Testis (tissue), 3 donors: ENCODE measurements around the gene NFE2L2. TPM values are rescaled to one million over a fixed set of nuclear protein-coding genes. Genes with fewer than 3 reads are reported as not detected.

Experiments
- DNase-seq: peaks from one replicate; pipeline ENCODE4 v3.0.0-alpha.2; 2019
- H3K27ac ChIP-seq, 2 donors: fragments of 200-600 bp; sonication (generic); one replicate each; pipeline ENCODE4 v1.5.1; 2019
- H3K27me3 ChIP-seq: fragments of 200-600 bp; sonication (generic); one replicate; pipeline ENCODE4 v1.5.1; 2019
- H3K36me3 ChIP-seq: fragments of 200-600 bp; sonication (generic); one replicate; pipeline ENCODE4 v1.5.1; 2017; ENCODE audit warnings: low read depth; ENCODE audit errors: missing control alignments
- H3K4me1 ChIP-seq: fragments of 200-600 bp; sonication (generic); one replicate; pipeline ENCODE4 v1.5.1; 2019
- H3K4me3 ChIP-seq, 2 donors: fragments of 200-600 bp; sonication (generic); one replicate each; pipeline ENCODE4 v1.5.1; 2017 to 2019
- H3K9me3 ChIP-seq: fragments of 200-600 bp; sonication (generic); one replicate; pipeline ENCODE4 v1.5.1; 2017
- CTCF ChIP-seq, 3 experiments: fragments of 450-650 bp in 2 of 3; fragments of 200-600 bp in 1 of 3; sonication (generic) in 1 of 3; IDR thresholded peaks; one replicate each; pipeline ENCODE4 v1.5.1; 2016 to 2019; ENCODE audit warnings: antibody characterized with exemption in 3 of 3, mild to moderate bottlenecking in 2 of 3, moderate library complexity in 1 of 3
- POLR2A ChIP-seq: fragments of 450-650 bp; IDR thresholded peaks from one replicate; pipeline ENCODE4 v1.6.1; 2017; ENCODE audit warnings: antibody characterized with exemption, mild to moderate bottlenecking, moderate library complexity
- WGBS, 2 donors: methylation state at CpG; one replicate each; pipeline ENCODE4 v1.1.5; 2018; 5-methylcytosine and 5-hydroxymethylcytosine counted together
- intact Hi-C: fragments of 100-400 bp; cut with DNase I; formaldehyde crosslinking; loops from one replicate; pipeline ENCODE4 v1.15.1; 2023; ENCODE audit warnings: low total_unique reads
- polyA plus RNA-seq: library from polyadenylated mRNA; stranded (reverse); fragments of 350-450 nt; fragmentation: Illumina TruSeq; extraction: RNeasy Lipid Tissue Mini Kit (QIAGEN cat#74804); gene quantifications from one replicate; pipeline ENCODE4 v1.2.3, GENCODE V29; 2014; ENCODE audit warnings: low read depth, low replicate concordance; ENCODE audit not compliant: insufficient read depth
- total RNA-seq, 2 donors: library from RNA; depleted of rRNA; stranded (reverse); fragments of >200 nt; gene quantifications; one replicate each; pipeline ENCODE4 v1.2.3, GENCODE V29; 2016

NFE2L2 gene
- total and polyA plus RNA-seq, 3 donors from 2014 or later, result 72.7 to 132 (median 126) TPM

- no peak for DNase-seq
- Histone ChIP-seq H3K27me3 (no peaks in the 10 kb centered on the region), H3K36me3 (no peaks in the 10 kb centered on the region), H3K27ac (peak overlapping the region in 1 of 2 donors; percentile 23), H3K4me1 (peaks cover 12% of the 10 kb centered on the region), H3K9me3 (no peaks in the 10 kb centered on the region), H3K4me3 (no peak overlapping the region)
- 43 to 58% methylated on average over 3 of the region's 3 CpGs for WGBS, 2 donors
- no peak for TF ChIP-seq CTCF (IDR thresholded peaks at IDR 0.05)
- TF ChIP-seq POLR2A, result no peak
- intact Hi-C loops, result no loop called here
These were observed 8.9 kb upstream of the NFE2L2 start for GRCh38 chr2:177273408-177273807.

GRCh38 chr2:177272765-177273164 lies 8.2 kb upstream of the NFE2L2 start:
- DNase-seq, result no peak
- peak overlapping the region in 1 of 2 donors; percentile 23 for H3K27ac ChIP-seq
- H3K36me3 ChIP-seq, result no peaks in the 10 kb centered on the region
- TF ChIP-seq CTCF (IDR thresholded peaks at IDR 0.05), result no peak
- intact Hi-C loops, result no loop called here
- 76 to 79% methylated on average over 2 of the region's 2 CpGs for WGBS, 2 donors
- no peak overlapping the region for H3K4me3 ChIP-seq
- H3K4me1 ChIP-seq, result peaks cover 12% of the 10 kb centered on the region
- no peaks in the 10 kb centered on the region for H3K27me3 ChIP-seq
- no peaks in the 10 kb centered on the region for H3K9me3 ChIP-seq

GRCh38 chr2:177271981-177272666 lies 7.6 kb upstream of the NFE2L2 start:
- H3K9me3 ChIP-seq, result no peaks in the 10 kb centered on the region
- WGBS, 2 donors, result 93% methylated on average over 1 of the region's 1 CpG
- intact Hi-C loops, result no loop called here

GRCh38 chr2:177270531-177270930 lies 6.0 kb upstream of the NFE2L2 start:
- H3K4me1 ChIP-seq, result peaks cover 29% of the 10 kb centered on the region
- H3K27ac ChIP-seq, result peak overlapping the region in 1 of 2 donors; percentile 13
- intact Hi-C loops, result no loop called here
- WGBS, 2 donors, result 88 to 90% methylated on average over 4 of the region's 4 CpGs
- H3K9me3 ChIP-seq, result no peaks in the 10 kb centered on the region
- no peaks in the 10 kb centered on the region for H3K27me3 ChIP-seq
- TF ChIP-seq CTCF (IDR thresholded peaks at IDR 0.05), result no peak
- no peak for TF ChIP-seq POLR2A
- no peak overlapping the region for H3K4me3 ChIP-seq
- DNase-seq, result no peak
- H3K36me3 ChIP-seq, result no peaks in the 10 kb centered on the region

More at GRCh38 chr2:177271981-177272666, 7.6 kb upstream of the NFE2L2 start:
- Histone ChIP-seq H3K36me3 (no peaks in the 10 kb centered on the region), H3K27me3 (no peaks in the 10 kb centered on the region), H3K4me1 (peaks cover 13% of the 10 kb centered on the region), H3K27ac (peak overlapping the region in 1 of 2 donors; percentile 5), H3K4me3 (no peak overlapping the region)
- TF ChIP-seq POLR2A, result no peak
- no peak for TF ChIP-seq CTCF (IDR thresholded peaks at IDR 0.05)
- DNase-seq, result no peak

GRCh38 chr2:177268901-177269300 lies 4.4 kb upstream of the NFE2L2 start:
- TF ChIP-seq CTCF (IDR thresholded peaks at IDR 0.05) (no peak), POLR2A (no peak)

More at GRCh38 chr2:177268901-177269300, 4.4 kb upstream of the NFE2L2 start:
- no peak for DNase-seq
- no peaks in the 10 kb centered on the region for H3K9me3 ChIP-seq
- H3K27me3 ChIP-seq, result no peaks in the 10 kb centered on the region
- H3K4me3 ChIP-seq, result no peak overlapping the region
- intact Hi-C loops, result loop anchor here (10.0 kb wide), 1 partner anchor 104 kb away; no protein-coding TSS in a partner anchor
- no peak overlapping the region for H3K27ac ChIP-seq
- peaks cover 32% of the 10 kb centered on the region for H3K4me1 ChIP-seq
- no peaks in the 10 kb centered on the region for H3K36me3 ChIP-seq
- WGBS, 2 donors, result 95 to 96% methylated on average over 7 of the region's 7 CpGs
